Urothelium cell line (cell line): ENCODE results near the gene SLC44A1.

ENCODE experiments used
- DNase-seq: peaks from one replicate; pipeline ENCODE4 v3.0.0; 2011; ENCODE audit warnings: low spot score, mixed read lengths
- FAIRE-seq: peaks from 2 replicates; lab custom pipeline; 2011; peaks lifted over from hg19 to GRCh38; lab: Jason Lieb, UNC

Gene SLC44A1

GRCh38 chr9:105296445-105296844 lies 52.0 kb downstream of the SLC44A1 start:
- DNase-seq (no peak), FAIRE-seq (no peak)

- DNase-seq (peak; percentile 50), FAIRE-seq (no peak)
These were observed 52.4 kb downstream of the SLC44A1 start for GRCh38 chr9:105296877-105297287.

- DNase-seq = no peak
- no peak for FAIRE-seq
These were observed 53.1 kb downstream of the SLC44A1 start for GRCh38 chr9:105297442-105298075.

GRCh38 chr9:105299190-105299854 lies 54.9 kb downstream of the SLC44A1 start:
- FAIRE-seq = no peak
- DNase-seq = peak; percentile 39

- DNase-seq (no peak), FAIRE-seq (no peak)
These were observed 58.3 kb downstream of the SLC44A1 start for GRCh38 chr9:105302728-105303127.

- FAIRE-seq = no peak
- no peak for DNase-seq
These were observed 61.4 kb downstream of the SLC44A1 start for GRCh38 chr9:105305856-105306255.

- no peak for DNase-seq
- FAIRE-seq = no peak
These were observed 62.1 kb downstream of the SLC44A1 start for GRCh38 chr9:105306351-105307140.

- DNase-seq = no peak
- no peak for FAIRE-seq
These were observed 63.2 kb downstream of the SLC44A1 start for GRCh38 chr9:105307591-105308130.

- FAIRE-seq (no peak), DNase-seq (no peak)
These were observed 64.2 kb downstream of the SLC44A1 start for GRCh38 chr9:105308461-105309341.

- DNase-seq (no peak), FAIRE-seq (no peak)
These were observed 65.1 kb downstream of the SLC44A1 start for GRCh38 chr9:105309531-105309931.

GRCh38 chr9:105311306-105311705 lies 66.9 kb downstream of the SLC44A1 start:
- FAIRE-seq (no peak), DNase-seq (no peak)

- DNase-seq (no peak), FAIRE-seq (no peak)
These were observed 68.8 kb downstream of the SLC44A1 start for GRCh38 chr9:105313238-105313637.

- no peak for DNase-seq
- no peak for FAIRE-seq
These were observed 72.3 kb downstream of the SLC44A1 start for GRCh38 chr9:105316703-105317102.

GRCh38 chr9:105318729-105319191 lies 74.3 kb downstream of the SLC44A1 start:
- no peak for DNase-seq
- no peak for FAIRE-seq

GRCh38 chr9:105319202-105319813 lies 74.9 kb downstream of the SLC44A1 start:
- FAIRE-seq = no peak
- no peak for DNase-seq

- DNase-seq = no peak
- FAIRE-seq = no peak
These were observed 76.1 kb downstream of the SLC44A1 start for GRCh38 chr9:105320568-105320967.

GRCh38 chr9:105328296-105328695 lies 83.8 kb downstream of the SLC44A1 start:
- DNase-seq (no peak), FAIRE-seq (no peak)

GRCh38 chr9:105328872-105329718 lies 84.6 kb downstream of the SLC44A1 start:
- DNase-seq = no peak
- FAIRE-seq = no peak

GRCh38 chr9:105329719-105330062 lies 85.2 kb downstream of the SLC44A1 start:
- DNase-seq (no peak), FAIRE-seq (no peak)
